Gastroesophageal sphincter (tissue), 3 donors: ENCODE data around the gene RFTN1.

Source experiments
- CTCF ChIP-seq, 4 experiments: fragments of 200-600 bp in 2 of 4; fragments of 450-650 bp in 2 of 4; sonication (generic) in 1 of 4; IDR thresholded peaks; one replicate each; pipeline ENCODE4 v1.5.1; 2017 to 2019; ENCODE audit warnings: antibody characterized with exemption in 4 of 4, mild to moderate bottlenecking in 2 of 4, moderate library complexity in 2 of 4
- POLR2A ChIP-seq, 2 donors: fragments of 450-650 bp; IDR thresholded peaks; one replicate each; pipeline ENCODE4 v1.6.1; 2017; ENCODE audit warnings: antibody characterized with exemption in 2 of 2, mild to moderate bottlenecking in 2 of 2, moderate library complexity in 1 of 2

DNA sequence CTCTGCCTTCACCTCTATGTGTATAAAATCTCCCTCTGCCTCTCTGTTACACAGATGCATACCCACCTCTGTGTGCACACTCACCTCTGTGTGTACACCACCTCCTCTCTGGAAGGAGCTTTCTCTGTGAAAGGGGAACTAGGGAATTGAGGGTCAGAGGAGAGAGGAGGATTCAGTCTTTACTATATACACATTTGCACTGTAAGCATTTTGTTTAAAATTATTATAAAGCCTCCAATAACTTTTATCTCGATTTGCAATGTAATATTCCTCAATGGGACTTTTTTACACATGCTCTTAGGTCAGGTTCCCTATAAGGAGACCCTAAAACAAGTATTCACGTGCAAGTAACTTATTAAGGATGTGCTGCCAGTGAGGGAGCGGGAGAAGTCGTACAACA, 166.0 kb downstream of the RFTN1 start:
- TF ChIP-seq CTCF (IDR thresholded peaks at IDR 0.05) (no peak), POLR2A (IDR thresholded peaks at IDR 0.05) (no peak)
